Dermis blood vessel endothelial cell (primary cell): ENCODE results near the gene FOXP3. TPM values are rescaled to one million over a fixed set of nuclear protein-coding genes. Genes with fewer than 3 reads are reported as not detected.

Source experiments
- DNase-seq: peaks from one replicate; pipeline ENCODE4 v3.0.0; 2010
- total RNA-seq: library from RNA; depleted of rRNA; stranded (reverse); fragments of >200 nt; gene quantifications from 2 replicates; pipeline ENCODE4 v1.2.3, GENCODE V29; 2014

The FOXP3 gene
- total RNA-seq, 1 donor from 2014 or later = 0.17 TPM

DNA sequence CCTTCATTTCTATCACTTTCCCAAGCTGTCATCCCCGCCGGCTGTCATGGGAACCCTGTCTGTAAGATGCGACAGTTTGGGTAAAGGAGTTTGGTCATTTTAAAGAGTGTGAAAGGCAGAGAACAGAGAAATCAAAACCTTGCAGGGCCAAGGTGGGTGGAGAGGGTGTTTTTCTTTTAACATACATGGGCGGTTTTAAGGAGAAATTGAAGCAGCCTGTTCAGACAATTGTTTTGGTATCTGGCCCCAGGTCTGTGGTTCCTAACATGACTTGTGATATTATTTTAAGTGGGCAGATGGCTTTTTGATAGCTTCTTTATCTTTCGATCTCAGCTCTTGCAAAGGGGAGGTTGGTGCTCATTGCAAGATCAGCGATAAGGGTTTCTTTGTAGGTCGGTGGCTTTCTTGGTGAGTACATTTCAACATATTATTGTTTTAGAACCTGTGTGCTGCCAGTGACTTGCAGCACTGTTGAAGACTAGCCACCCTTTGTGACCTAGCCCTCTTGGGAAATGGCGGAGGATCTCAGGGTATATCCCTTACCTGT lies 8.7 kb upstream of the FOXP3 start:
- no peak for DNase-seq

- no peak for DNase-seq
These were observed 7.9 kb upstream of the FOXP3 start for GRCh38 chrX:49272421-49272820.

DNA sequence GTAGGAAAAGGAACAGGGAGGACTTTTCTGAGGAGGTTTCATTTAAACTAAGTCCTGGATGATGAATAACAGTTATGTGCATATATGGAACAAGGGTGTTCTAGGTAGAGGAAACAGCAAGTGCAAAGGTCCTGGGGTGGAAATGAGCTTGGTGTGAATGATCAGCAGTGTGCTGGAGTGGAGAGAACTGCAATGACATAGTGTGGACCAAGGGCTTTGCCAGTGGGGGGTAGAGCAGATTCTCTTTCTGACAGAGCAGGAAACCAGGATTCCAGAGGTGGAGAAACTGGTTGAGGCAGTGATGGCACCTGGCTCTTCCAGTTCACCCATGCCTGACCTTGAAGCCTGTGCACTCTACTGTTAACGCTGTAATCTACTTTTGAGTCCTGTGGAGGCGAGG lies 6.8 kb upstream of the FOXP3 start:
- DNase-seq = no peak

- no peak for DNase-seq
These were observed 5.9 kb upstream of the FOXP3 start for GRCh38 chrX:49270249-49270921.

- no peak for DNase-seq
These were observed 5.3 kb upstream of the FOXP3 start, which contains the start of gene PPP1R3F for GRCh38 chrX:49269767-49270248. TSS of gene PPP1R3F (plus strand) at chrX:49269793. CDS start at chrX:49269870, 77 bp downstream.

- peak; percentile 97 for DNase-seq
These were observed 4.7 kb upstream of the FOXP3 start for GRCh38 chrX:49269010-49269766.

- no peak for DNase-seq
These were observed 4.1 kb upstream of the FOXP3 start for GRCh38 chrX:49268702-49269009.

- DNase-seq = no peak
These were observed 2.3 kb upstream of the FOXP3 start for GRCh38 chrX:49266523-49267445.

- DNase-seq = no peak
These were observed 879 bp downstream of the FOXP3 start for GRCh38 chrX:49263631-49264030.

GRCh38 chrX:49262603-49263002 lies 1.9 kb downstream of the FOXP3 start:
- DNase-seq = no peak

- DNase-seq = no peak
These were observed 4.1 kb downstream of the FOXP3 start for GRCh38 chrX:49260221-49260985.

DNA sequence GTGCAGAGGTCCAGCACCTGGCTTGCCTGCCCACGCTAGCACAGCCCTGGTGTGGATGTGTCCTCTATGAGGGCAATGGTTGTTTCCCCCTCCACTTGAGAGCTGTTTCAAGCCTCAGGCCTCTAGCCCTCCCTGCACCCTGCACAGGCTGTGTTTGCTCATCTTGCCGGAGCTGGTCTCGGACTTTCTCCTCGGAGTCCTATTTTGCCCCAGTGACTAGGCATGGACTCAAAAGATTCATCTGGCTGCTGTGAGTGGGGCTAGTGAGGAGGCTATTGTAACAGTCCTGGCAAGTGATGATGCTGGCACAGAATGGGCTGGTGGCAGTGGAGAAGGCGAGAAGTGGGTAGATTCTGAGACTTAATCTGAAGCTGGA lies 5.8 kb downstream of the FOXP3 start:
- no peak for DNase-seq

DNA sequence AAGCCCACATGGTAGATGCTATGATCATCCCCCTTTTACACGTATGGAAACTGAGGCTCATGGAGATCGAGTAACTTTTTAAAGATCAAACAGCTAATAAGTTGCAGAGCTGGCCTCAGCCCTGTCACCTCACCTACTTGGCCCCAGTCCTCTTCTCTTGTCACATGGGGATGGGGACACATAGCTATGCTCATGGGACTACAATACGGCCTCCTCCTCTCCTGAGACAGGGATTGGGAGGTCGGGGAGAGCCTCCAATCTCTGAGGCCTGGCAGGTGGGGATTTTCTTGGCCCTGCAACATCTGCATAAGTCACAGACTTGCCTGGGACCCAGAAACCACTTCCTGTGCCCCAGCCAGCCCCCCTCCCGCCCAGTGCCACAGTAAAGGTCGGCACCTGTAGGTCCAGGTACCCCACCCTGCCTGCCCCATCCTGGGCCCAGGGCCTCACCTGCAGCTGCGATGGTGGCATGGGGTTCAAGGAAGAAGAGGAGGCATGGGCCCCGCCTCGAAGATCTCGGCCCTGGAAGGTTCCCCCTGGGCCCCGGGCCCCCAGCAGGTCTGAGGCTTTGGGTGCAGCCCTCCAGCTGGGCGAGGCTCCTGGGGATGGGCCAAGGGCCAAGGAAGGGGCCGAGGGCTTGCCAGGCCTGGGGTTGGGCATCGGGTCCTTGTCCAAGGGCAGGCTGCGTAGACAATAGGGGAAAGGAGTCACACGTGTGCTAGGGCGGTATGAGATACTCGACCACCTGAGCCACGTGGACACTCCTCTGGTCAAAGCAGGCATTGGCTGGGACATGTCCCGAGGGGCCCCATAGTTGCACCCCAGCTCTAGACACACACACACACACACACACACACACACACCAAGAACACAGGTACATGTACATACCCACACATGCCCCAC lies 6.4 kb downstream of the FOXP3 start:
- DNase-seq = no peak

DNA sequence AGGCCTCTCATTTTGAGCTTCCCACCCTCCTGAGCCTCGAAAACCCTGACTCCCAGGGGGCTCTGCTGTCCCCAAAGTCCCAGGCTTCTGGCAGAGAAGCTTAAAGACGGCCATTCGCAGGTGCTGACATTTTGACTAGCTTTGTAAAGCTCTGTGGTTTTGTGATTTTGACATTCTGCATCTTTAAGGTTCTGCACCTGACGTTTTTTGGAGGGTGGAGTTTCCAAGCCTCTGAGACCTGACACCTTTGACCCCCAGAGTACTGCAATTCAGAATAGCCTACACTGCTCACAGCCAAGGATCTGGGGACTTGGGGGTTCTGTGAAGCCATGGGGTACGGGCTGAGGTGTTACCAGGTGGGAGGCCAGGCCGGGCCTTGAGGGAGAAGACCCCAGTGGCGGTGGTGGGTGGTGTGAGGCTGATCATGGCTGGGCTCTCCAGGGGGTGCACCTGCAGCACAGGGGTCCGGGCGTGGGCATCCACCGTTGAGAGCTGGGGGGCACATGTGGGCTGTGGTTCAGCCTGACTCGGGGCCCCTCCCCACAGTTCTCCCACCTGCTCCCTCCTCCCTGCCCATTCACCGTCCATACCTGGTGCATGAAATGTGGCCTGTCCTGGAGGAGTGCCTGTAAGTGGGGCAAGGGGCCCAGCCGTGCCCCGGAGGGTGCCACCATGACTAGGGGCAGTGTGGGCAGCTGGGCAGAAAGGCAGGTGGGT lies 7.3 kb downstream of the FOXP3 start:
- DNase-seq = no peak

- DNase-seq = no peak
These were observed 8.1 kb downstream of the FOXP3 start for GRCh38 chrX:49256268-49256995.

GRCh38 chrX:49254639-49255038 lies 9.9 kb downstream of the FOXP3 start:
- DNase-seq = no peak

GRCh38 chrX:49251325-49251724 lies 13.2 kb downstream of the FOXP3 start:
- no peak for DNase-seq

DNA sequence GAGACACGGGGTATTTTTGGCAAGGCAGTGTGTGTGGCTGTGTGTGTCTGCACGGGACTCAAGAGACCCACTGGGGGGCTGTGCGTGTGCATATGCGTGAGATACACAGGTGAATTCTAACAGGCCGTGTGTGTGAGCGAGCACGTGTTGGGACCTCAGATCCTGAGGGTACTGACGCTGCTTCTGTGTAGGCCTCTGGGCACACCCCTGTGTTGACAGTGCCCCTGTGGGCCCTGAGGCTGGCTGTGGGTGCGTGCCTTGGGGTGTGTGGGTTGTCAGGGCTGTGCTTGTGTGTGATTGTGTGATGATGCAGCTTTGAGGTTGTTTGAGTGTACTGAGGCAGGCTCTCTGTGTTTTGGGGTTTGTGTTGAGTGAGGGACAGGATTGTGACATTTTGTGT lies 13.9 kb downstream of the FOXP3 start:
- DNase-seq = no peak

DNA sequence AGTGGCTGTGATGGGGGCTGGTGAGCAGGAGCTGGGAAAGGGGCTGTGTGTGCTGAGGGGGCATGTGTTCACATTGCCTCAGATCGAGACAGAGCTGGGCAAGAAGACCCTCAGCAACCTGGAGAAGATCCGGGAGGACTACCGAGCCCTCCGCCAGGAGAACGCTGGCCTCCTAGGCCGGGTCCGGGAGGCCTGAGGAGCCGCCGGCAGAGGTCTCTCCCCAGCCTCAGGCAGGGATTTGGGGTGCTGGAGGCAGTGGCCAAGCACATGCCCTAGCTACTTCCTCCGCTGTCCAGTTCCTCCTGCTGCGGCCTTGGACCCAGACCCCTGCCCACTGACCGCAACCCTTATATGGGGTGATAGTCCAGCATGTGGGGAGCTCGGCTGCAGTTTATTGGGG lies 14.4 kb downstream of the FOXP3 start:
- no peak for DNase-seq

DNA sequence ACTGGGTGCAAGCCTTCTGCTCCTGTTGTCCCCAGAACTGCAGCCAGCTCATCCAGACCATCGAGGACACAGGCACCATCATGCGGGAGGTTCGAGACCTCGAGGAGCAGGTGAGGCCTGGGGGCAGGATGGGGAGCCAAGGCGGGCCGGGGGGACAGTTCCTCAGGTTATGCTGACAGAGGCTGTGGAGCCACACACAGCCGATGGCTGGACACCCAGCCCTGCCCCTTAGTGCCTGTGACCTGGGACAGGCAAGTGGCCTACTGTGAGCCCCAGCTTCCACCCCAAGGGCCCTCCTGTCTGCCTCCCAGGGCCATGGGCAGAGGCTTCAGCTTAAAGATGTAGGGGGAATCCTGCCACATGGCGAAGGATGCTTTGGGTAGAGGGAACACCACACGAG lies 14.9 kb downstream of the FOXP3 start:
- DNase-seq = no peak
